Mucosa of rectum (tissue), 2 donors: Measurements from ENCODE around the gene CNDP2.

Source experiments
- H3K27ac ChIP-seq, 2 donors: one replicate each; pipeline ENCODE4 v1.7.0; 2013; ENCODE audit warnings: inconsistent platforms in 2 of 2, low read depth in 2 of 2, low read length in 2 of 2
- H3K27me3 ChIP-seq, 2 donors: one replicate each; pipeline ENCODE4 v1.7.0; 2013; ENCODE audit warnings: low read length in 2 of 2; ENCODE audit not compliant: control insufficient read depth in 2 of 2, insufficient read depth in 2 of 2
- H3K36me3 ChIP-seq, 2 donors: one replicate each; pipeline ENCODE4 v1.7.0; 2013; ENCODE audit warnings: low read length in 2 of 2; ENCODE audit not compliant: control insufficient read depth in 2 of 2, insufficient read depth in 2 of 2
- H3K4me1 ChIP-seq, 2 donors: one replicate each; pipeline ENCODE4 v1.7.0; 2013; ENCODE audit warnings: low read length in 2 of 2, mild to moderate bottlenecking in 1 of 2; ENCODE audit not compliant: control insufficient read depth in 2 of 2, insufficient read depth in 2 of 2
- H3K4me3 ChIP-seq, 2 donors: one replicate each; pipeline ENCODE4 v1.7.0; 2013; ENCODE audit warnings: low read length in 2 of 2
- H3K9ac ChIP-seq, 2 donors: one replicate each; pipeline ENCODE4 v1.7.0; 2013; ENCODE audit warnings: low read length in 2 of 2, low read depth in 1 of 2, mild to moderate bottlenecking in 1 of 2
- H3K9me3 ChIP-seq, 2 donors: one replicate each; pipeline ENCODE4 v1.7.0; 2013; ENCODE audit warnings: low read length in 2 of 2; ENCODE audit not compliant: control insufficient read depth in 2 of 2
- donor health status: healthy.
- donor health status: Normal muscosa, but diverticular disease.

Gene CNDP2

DNA sequence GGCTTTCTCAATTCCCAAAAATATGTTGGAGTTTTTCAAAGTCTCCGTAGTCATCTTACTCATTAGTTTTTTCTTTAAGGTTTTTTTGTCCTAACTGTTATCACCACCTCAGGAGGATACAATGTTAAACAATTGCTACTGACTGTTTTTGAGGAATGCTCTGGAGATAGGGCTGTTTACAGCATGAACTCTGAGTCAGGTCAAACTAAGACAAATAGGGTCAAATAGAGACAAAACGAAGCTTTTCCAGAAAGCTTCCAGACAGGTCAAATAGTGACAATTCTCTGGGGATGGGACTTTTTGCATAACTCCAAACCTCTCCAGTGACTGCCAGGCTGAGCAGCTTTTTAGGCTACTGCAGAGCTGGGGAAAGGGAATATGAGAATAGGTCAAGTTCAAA is 23.9 kb upstream of the CNDP2 start:
- peaks cover 0 to 3% of the 10 kb centered on the region in 2 donors for H3K9me3 ChIP-seq
- no peak overlapping the region for H3K9ac ChIP-seq

DNA sequence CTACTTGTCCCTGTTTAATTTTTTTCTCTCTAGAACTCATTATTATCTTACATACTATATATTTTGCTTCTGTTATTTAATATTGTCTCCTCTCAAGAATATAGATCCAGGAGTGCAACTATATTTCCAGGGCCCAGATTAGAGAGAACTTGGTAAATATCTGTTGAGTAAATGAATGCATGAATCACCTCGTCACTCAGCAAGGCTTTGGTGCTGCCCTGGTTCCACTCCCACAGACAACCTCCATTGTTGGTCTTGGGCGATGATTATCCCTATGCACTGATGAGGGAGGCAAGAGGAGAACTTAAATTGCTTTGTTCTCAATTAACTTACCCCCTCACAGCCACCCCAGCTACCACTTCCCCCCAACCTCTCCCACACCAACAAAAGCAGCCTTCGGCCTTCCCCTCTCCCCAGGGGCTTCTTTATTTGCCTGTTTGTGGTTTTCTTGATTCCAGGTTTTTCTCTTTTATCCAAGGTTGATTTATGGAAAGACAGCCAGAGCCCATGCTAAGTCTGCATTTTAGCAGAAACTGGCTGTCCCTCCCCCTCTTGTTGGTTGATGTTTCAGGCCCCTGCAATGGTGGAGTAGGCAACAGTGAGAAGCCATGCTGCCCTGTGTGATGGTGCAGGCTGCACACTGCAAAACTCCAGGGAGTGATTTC is 22.1 kb upstream of the CNDP2 start:
- H3K36me3 ChIP-seq = no peaks in the 10 kb centered on the region

More for the DNA sequence above, 23.9 kb upstream of the CNDP2 start:
- H3K27ac ChIP-seq = no peak overlapping the region
- no peaks in the 10 kb centered on the region for H3K36me3 ChIP-seq
- no peaks in the 10 kb centered on the region for H3K27me3 ChIP-seq
- no peaks in the 10 kb centered on the region for H3K4me1 ChIP-seq
- H3K4me3 ChIP-seq = no peak overlapping the region

DNA sequence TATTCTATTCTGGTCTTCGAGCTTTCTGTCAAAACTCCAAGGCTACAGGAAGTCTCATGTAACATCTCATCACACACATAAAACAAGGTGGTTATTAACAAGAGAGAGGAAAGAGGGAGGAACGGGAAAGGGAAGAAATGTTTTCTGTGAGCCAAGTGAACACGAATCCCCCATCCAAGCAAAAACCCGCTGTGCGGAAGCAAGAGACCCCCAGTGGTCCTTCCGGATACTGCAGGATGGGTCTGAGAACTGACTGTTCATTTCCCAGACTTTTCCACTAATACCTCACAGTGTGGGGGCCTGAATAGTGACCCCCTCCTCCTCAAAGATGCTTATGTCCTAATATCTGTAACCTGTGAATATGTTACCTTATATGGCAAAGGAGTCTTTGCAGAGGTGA is 20.0 kb upstream of the CNDP2 start:
- Histone ChIP-seq H3K4me3 (no peak overlapping the region), H3K9ac (no peak overlapping the region), H3K4me1 (peaks cover 3 to 8% of the 10 kb centered on the region in 2 donors), H3K36me3 (no peaks in the 10 kb centered on the region), H3K9me3 (no peaks in the 10 kb centered on the region), H3K27me3 (no peaks in the 10 kb centered on the region), H3K27ac (no peak overlapping the region)

More for the DNA sequence above, 22.1 kb upstream of the CNDP2 start:
- no peaks in the 10 kb centered on the region for H3K27me3 ChIP-seq
- H3K9me3 ChIP-seq = peaks cover 0 to 3% of the 10 kb centered on the region in 2 donors
- no peak overlapping the region for H3K9ac ChIP-seq
- no peak overlapping the region for H3K4me3 ChIP-seq
- no peak overlapping the region for H3K27ac ChIP-seq
- H3K4me1 ChIP-seq = no peaks in the 10 kb centered on the region

DNA sequence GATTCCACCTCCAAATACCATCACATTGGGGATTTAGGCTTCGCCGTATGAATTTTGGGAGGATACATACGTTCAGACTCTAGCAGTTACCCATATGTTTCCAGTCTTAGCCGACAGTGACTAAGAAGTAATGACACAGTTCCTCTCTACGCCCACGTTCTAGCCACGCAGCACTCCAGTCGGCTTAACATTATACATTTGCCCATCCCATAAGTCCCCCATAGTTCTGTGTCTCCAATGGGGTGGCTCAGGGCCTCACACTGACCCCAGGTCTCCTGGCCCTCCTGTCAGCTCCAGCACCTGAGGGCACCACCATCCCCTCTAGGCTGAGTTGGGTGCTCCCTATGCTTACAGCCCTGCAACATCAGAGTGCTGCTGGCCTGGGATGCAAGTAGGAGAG is 18.4 kb upstream of the CNDP2 start:
- H3K9ac ChIP-seq = no peak overlapping the region
- no peaks in the 10 kb centered on the region for H3K36me3 ChIP-seq
- peaks cover 3 to 8% of the 10 kb centered on the region in 2 donors for H3K4me1 ChIP-seq

GRCh38 chr18:74478316-74478715 is 17.8 kb upstream of the CNDP2 start:
- no peak overlapping the region for H3K4me3 ChIP-seq
- no peaks in the 10 kb centered on the region for H3K9me3 ChIP-seq
- no peaks in the 10 kb centered on the region for H3K36me3 ChIP-seq
- peaks cover 3 to 8% of the 10 kb centered on the region in 2 donors for H3K4me1 ChIP-seq
- no peaks in the 10 kb centered on the region for H3K27me3 ChIP-seq
- H3K9ac ChIP-seq = no peak overlapping the region
- H3K27ac ChIP-seq = no peak overlapping the region

More for the DNA sequence above, 18.4 kb upstream of the CNDP2 start:
- no peaks in the 10 kb centered on the region for H3K27me3 ChIP-seq
- no peak overlapping the region for H3K27ac ChIP-seq
- H3K9me3 ChIP-seq = no peaks in the 10 kb centered on the region
- H3K4me3 ChIP-seq = no peak overlapping the region

- peaks cover 3 to 8% of the 10 kb centered on the region in 2 donors for H3K4me1 ChIP-seq
- no peak overlapping the region for H3K9ac ChIP-seq
- H3K27ac ChIP-seq = no peak overlapping the region
- H3K36me3 ChIP-seq = no peaks in the 10 kb centered on the region
- no peaks in the 10 kb centered on the region for H3K9me3 ChIP-seq
- H3K4me3 ChIP-seq = no peak overlapping the region
- no peaks in the 10 kb centered on the region for H3K27me3 ChIP-seq
Measured at GRCh38 chr18:74478880-74479279, 17.3 kb upstream of the CNDP2 start.

DNA sequence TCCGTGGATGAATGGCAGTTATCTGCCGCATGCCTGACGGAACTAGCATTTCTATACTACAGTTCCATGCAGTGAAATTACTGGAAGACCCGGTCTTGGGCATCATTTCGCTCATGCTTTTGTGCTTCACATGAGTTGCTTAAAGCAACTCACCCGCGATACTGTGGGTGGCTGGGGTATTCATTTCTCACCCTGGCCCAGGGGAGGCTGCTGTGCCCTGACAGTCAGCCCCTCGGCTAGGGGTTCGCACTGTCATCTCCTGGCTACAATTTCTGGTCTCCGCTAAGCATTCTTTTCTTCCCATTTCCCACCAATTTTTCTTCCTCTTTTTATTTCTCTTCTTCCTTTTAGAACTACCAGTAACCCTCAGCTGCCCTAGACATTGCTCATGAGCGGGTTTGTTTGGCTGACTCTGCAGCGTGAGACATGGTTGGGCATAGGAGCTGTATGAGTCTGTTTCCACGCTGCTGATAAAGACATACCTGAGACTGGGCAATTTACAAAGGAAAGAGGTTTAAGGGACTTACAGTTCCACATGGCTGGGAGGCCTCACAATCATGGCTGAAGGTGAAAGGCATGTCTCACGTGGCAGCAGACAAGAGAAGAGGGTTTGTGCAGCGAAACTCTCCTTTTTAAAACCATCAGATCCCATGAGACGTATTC is 16.5 kb upstream of the CNDP2 start:
- Histone ChIP-seq H3K9me3 (no peaks in the 10 kb centered on the region), H3K4me1 (peaks cover 3 to 8% of the 10 kb centered on the region in 2 donors), H3K27ac (no peak overlapping the region), H3K27me3 (no peaks in the 10 kb centered on the region), H3K36me3 (no peaks in the 10 kb centered on the region), H3K4me3 (no peak overlapping the region), H3K9ac (no peak overlapping the region)

- Histone ChIP-seq H3K27me3 (no peaks in the 10 kb centered on the region), H3K9me3 (no peaks in the 10 kb centered on the region), H3K4me1 (peaks cover 3 to 8% of the 10 kb centered on the region in 2 donors), H3K27ac (no peak overlapping the region), H3K4me3 (peak overlapping the region in 1 of 2 donors; percentile 49), H3K9ac (no peak overlapping the region), H3K36me3 (no peaks in the 10 kb centered on the region)
Measured at GRCh38 chr18:74480149-74480651, 16.0 kb upstream of the CNDP2 start.

DNA sequence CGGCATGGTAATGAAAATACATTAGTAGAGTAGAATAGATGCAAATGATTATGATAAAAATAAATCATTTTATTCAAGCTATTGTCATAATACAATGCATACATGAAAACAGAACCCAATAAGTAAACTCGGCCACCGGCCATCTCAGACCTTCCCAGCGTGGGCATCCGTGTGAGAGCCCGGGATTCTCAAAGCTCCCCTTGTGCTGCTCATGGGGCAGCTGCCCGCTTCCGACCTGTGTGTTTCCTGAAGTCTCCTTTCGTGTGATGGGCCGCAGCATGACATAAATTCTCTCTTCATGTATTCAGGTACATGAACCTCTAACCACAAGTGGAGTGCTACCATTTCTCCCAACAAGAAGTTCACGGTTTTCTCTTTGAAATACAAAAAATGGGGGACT is 13.5 kb upstream of the CNDP2 start:
- Histone ChIP-seq H3K4me1 (peaks cover 5 to 14% of the 10 kb centered on the region in 2 donors), H3K4me3 (no peak overlapping the region)

GRCh38 chr18:74486119-74486849 is 9.9 kb upstream of the CNDP2 start:
- Histone ChIP-seq H3K9ac (no peak overlapping the region), H3K27ac (peak overlapping the region; percentile 43 to 51), H3K9me3 (no peaks in the 10 kb centered on the region), H3K27me3 (no peaks in the 10 kb centered on the region), H3K4me3 (no peak overlapping the region), H3K4me1 (peaks cover 2 to 6% of the 10 kb centered on the region in 2 donors), H3K36me3 (no peaks in the 10 kb centered on the region)

More for the DNA sequence above, 13.5 kb upstream of the CNDP2 start:
- H3K27me3 ChIP-seq = no peaks in the 10 kb centered on the region
- no peaks in the 10 kb centered on the region for H3K36me3 ChIP-seq
- no peak overlapping the region for H3K9ac ChIP-seq
- H3K9me3 ChIP-seq = no peaks in the 10 kb centered on the region
- no peak overlapping the region for H3K27ac ChIP-seq
